ENCODE measurements around the gene PPIL1.

Gene PPIL1

GRCh38 chr6:36852481-36853147, 22.0 kb downstream of the PPIL1 start:
- no peak for DNase-seq

- DNase-seq: no peak
These were observed 23.0 kb downstream of the PPIL1 start for GRCh38 chr6:36851626-36852025.

- DNase-seq: peak; percentile 39
These were observed 23.4 kb downstream of the PPIL1 start for GRCh38 chr6:36851149-36851614.

DNA sequence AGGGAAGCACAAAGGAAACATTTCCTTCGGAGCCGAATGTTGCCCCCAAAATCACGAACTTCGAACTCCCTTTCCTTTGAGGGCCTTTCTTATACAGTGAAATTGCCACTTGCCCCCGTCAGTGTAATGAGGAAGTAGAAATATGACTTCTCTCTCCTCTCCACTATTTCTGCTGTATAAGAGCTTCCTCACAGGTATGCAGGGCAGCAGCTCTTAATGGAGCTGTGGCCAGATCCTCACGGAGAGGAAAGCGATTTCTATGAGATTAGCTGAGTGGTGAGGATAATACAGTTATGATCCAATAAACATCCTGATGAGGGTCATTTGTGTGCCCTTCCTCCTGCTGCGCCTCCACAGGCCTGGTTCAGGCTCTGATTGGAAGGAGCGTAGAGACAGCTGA, 24.6 kb downstream of the PPIL1 start:
- DNase-seq: no peak

DNA sequence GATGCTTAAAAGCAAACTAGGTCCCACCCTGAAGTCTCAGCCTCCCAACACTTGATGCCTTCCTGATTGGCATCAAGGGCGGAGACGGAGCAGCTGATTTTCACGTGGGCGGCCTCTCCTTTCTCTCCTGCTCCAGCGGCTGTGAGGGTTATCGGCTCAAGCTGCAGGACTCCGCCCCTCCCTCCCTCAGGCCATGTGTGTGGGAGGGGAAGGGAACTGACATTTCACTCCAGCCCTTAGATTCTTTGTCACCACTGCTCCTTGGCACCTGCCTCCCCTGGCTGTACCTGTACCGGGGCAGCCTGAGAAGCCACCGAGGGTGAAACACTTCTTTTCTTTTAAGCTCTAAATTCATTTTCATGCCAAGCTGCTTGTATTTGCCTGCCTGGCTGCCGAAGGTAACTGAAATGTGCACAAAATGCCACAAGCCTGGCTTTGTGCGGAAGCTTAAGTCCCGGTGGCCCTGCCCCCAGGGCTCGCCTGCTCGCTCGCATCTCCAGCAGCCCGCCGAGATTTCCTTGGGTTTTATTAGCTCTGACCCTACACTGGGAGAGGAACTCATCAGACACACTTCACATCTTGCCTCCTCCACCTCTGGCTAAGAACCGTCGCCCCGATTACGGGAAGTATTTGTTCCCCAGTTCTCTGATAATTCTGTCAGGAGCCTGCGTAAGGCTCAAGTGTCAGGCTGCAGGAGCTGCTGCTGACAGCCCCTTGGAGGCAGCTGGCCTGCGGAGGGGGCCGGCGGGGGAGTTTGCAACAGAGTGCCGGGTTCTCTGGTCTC, 25.8 kb downstream of the PPIL1 start:
- DNase-seq: no peak

- no peak for DNase-seq
These were observed 26.6 kb downstream of the PPIL1 start for GRCh38 chr6:36847991-36848390.

DNA sequence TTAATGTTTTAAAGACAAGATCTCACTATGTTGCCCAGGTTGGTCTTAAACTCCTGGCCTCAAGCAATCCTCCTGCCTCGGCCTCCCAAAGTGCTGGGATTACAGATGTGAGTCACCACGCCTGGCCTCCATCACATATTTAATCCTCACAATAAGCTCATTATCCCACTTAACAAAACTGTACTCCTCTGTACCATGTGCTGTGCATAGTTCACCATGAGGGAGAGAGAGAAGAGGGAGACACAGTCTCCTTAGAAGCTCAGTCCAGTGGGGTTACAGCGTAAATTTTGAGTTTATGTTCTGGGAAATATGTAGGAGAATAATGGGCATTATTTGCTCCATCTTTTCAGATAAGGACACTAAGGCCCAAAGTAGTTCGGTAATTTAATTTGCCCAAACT, 27.5 kb downstream of the PPIL1 start:
- DNase-seq: no peak

DNA sequence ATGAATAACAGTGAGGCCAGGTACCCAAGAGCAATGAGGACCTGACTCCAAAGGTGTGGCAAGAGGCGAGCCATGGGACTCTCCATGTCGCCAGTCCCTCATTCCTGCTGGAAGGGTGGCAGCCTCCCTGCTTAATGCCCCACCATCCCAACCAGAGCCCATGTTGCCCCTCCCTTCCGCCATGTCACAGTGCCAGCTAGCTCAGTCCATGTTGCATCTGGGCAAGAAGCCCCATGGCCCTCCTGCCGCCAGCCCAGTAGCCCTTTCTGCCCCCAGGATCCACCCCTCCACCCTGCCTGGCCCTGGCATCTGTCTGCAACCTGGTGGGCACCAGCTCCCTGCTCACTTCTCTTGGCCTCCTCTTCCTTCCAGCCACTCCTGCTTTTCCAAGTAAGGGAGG, 29.4 kb downstream of the PPIL1 start:
- no peak for DNase-seq

GRCh38 chr6:36844232-36845170, 30.1 kb downstream of the PPIL1 start:
- no peak for DNase-seq

GRCh38 chr6:36843170-36843569, 31.4 kb downstream of the PPIL1 start:
- DNase-seq: no peak

DNA sequence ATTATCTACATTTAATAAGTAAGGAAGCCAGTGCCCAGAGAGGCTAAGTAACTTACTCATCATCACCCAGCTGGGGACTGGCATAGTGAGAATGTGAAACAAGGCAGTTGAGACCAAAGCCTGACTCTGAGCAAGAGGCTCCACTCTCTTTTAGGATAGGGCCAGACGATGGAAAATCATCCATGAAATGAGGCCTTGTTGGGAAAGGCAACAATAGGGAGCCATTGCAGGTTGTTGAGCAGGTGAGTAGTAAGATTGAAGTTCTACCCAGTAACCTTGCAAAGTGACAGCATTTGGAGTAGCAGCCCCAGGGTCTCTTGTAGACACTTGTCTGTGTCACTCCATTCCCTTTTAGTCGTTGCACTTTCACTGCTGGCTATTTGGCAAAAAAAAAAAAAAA, 32.8 kb downstream of the PPIL1 start:
- no peak for DNase-seq

DNA sequence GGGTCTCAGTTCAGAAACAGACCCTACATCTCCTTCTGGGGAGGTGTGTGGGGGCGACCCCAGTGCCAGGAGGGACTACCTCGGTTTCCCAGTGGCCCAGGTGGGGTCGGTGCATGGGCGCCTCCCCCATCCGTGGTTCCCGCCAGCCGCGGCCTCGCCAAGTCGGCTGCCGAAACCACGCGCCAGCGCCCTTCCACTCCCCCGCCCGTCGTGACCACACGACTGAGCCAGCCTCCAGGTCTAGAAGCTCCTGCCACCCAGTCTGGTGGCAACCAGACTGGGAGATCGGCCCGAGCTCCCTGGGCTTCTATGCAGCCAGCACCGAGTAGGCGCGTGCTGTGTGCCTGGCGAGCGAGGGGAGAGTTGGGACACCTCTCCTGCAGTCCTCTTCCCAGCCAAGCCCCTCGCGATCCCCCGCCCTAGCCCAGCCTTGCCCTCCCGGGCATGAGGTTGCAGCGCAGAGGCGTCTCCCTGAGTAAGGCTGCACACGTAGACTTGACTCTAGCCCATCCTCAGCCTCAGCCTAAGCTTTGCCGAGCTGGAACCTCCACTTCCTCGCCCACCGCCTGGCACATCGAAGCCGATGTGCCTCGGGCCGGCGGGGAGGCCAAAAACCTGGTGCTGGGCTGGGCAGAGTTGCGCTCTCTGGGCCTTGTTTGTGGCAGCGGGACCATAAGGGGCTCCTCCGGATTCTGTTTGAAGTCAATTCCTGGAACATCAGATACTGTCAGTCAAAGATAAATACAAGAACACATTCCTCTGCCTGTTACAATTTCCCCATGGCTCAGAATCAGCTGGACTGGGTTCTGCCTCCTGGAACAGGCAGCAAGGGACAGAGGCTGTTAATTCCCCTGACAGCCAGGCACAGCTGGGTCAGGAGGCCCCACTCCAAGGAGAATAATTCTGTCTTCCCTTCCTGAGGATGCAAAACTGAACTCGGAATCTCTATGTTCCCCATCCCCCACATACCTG, 33.9 kb downstream of the PPIL1 start:
- no peak for DNase-seq

DNA sequence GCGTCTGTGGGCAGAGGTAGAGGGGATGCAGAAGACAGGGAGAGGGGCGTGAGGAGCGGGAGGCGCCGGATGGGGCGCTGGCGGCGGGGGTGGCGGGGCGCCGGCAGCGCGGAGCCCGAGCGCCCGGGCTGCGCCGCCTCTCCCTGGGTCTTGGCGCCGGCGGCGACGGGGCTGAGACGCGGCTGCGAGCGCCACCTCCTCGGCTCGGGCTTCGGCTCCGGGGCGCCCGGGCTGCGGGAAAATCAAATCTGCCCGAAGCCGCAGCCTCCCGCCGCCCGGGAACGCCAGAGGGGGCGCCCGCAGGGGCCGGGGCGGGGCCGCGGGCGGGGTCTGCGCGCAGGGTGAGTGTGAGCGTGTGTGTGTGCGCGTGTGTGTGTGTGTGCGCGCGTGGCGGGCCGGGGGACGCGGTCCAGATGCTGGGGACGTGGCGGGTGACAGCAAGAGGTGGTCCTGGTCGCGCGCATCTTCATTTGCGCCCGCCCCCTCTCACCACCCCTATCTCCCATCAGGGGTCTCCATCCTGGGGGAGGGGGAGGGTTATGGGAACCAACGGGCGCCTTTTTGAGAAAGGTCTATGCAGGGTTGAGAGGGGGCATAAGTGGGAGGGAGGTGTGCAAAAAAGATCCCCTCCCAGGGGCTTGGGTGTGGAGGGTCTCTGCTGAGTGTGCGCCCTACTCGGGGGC, 34.7 kb downstream of the PPIL1 start:
- no peak for DNase-seq

DNA sequence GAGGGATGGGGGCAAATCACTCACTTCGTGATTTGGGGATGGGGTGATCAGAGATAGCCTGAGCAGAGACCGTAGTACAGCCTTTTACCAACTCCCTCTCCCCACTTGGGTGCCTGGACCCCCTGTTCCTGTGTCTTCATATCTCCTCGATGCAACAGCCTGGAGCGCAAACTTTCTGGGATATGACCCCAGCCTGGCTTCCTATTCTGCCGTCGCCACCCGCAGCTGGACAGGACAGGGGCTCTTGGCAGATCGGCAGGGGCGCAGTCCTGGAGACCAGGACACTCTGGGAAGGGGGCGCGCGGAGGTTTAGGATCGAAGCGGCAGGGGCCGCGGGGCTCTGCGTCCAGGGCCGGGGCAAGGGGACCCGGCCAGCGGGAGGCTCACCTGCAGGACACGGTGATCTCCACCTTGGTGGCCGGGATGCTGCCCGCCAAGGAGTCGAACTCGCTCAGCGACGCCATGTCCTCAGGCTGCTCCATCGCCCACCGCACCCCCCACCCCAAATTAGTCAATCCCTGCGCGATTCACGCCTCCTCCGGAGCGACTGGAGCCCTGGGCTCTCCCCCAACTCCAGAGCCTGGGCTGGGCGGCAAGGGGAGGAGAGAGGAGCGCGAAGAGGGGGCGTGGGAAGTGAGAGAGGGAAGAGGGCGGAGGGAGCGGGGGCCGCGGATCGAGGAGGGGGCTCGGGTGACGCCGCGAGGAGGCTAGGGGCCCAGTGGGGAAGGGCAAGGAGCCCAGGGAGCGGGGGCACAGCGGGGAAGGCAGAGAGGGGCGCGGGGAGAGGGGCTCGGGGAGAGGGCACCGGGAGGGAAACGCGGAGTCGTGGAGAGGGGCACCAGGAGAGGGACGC, 35.5 kb downstream of the PPIL1 start, which contains the start of gene CPNE5:
CPNE5 (minus strand) TSS at position 549 of the 853 bp plus-strand sequence; CDS start at position 482, 67 bp downstream.
- DNase-seq: no peak

- no peak for DNase-seq
These were observed 36.9 kb downstream of the PPIL1 start for GRCh38 chr6:36837686-36838085.

DNA sequence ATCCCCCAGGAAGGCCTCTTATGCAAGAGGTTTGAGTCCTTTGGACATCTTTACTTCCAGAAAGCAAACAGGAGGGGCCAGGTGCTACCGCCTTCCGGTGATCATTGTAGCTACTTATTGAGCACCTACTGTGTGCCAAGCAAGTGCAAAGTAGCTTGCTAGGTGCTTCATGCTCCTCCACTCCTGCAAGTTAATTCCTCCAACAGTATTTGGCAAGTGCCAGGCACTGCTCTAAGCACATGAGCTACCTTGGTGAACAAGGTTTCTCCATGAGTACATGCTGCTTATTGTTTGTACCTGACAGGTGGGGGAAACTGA, 37.6 kb downstream of the PPIL1 start:
- no peak for DNase-seq

DNA sequence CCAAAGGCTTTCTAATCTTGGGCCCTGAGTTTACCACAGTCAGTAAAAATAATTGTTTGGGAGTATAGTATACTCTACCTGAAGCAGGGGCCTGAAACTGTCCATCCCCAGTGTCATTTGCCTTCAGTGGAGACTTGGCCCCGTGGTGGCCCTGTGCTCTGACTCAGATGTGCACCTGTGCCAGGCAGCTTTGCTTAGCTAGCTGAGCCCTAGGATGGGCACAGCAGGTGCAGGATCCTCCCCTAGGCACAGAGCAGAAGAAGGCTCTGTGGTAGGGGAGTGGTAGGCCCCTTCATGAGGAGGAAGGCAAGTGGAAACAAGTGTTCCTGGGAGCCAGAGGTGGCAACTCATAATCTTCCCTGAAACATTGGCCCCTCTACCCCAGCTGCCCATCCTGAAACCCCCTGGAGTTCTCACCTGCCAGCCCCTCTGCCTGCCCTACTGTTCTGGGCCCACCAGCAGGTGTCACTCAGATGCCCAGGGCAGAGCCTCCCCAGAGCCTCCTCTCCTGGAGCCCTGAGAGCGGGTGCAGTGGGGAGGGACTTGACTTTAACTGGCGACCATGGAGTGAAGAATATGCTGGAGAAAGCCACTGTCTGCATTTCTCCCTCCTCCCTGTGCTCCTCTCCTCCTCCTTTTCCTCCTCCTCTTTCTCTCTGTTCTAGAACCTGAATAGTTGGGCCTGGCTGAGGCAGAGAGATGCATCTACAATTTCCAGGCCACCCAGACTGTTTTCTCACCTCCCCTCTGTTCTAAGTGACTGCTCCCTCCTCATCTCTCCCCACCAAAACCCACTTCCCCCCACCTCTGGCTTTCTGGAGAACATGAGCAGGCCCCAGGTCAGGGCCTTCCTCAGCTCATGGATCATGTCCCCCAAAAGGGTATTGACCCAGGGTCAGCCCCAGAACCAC, 38.2 kb downstream of the PPIL1 start:
- DNase-seq: no peak

- no peak for DNase-seq
These were observed 39.8 kb downstream of the PPIL1 start for GRCh38 chr6:36834576-36835341.
